ENCODE measurements around the gene TCFL5. TPM values are rescaled to one million over a fixed set of nuclear protein-coding genes. Genes with fewer than 3 reads are reported as not detected.

The TCFL5 gene
- total RNA-seq, 1 experiment from 2014 or later = 20.4 TPM

DNA sequence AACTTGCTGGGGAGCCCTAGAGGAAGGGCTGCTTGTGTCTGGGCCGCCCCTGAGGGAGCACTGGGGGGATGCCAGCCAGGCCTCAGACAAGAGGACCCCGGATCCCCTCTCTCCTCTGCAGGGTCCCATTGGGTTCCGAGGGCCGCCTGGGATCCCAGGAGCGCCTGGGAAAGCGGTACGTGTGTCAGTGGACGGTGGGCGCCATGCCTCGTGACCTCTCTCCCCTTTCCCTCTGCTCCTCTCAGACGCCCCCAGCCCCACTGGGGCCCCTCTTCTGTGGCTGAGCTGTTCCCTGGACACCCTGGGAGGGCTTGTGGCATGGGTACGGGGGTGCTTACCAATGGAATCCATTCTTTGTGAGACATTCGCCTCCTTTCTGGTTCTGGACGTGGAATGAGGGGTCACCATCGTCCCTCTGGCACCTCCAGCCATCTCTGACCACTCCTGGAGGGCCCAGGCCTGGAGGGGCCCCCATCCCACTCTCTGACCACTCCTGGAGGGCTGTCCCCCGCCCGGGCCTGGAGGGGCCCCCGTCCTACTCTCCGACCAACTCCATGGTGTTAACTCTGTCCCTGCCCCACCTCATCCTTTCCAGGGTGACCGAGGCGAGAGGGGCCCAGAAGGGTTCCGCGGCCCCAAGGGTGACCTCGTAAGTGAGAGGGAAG lies 34.8 kb downstream of the TCFL5 start:
- CTCF ChIA-PET = no interaction called here
- Mint-ChIP-seq H3K27ac (no peak overlapping the region), H3K36me3 (no peaks in the 10 kb centered on the region; the same call in 1 of the 2 replicates), H3K9me3 (no peaks in the 10 kb centered on the region), H3K4me1 (peaks cover 17% of the 10 kb centered on the region), H3K4me3 (no peak overlapping the region), H3K27me3 (ENCODE audit: low read depth) (no peaks in the 10 kb centered on the region)
- no peak for DNase-seq (ENCODE audit: low spot score)
- POLR2A ChIA-PET = no interaction called here
- ATAC-seq = no peak
- TF ChIP-seq, protein P1, sequence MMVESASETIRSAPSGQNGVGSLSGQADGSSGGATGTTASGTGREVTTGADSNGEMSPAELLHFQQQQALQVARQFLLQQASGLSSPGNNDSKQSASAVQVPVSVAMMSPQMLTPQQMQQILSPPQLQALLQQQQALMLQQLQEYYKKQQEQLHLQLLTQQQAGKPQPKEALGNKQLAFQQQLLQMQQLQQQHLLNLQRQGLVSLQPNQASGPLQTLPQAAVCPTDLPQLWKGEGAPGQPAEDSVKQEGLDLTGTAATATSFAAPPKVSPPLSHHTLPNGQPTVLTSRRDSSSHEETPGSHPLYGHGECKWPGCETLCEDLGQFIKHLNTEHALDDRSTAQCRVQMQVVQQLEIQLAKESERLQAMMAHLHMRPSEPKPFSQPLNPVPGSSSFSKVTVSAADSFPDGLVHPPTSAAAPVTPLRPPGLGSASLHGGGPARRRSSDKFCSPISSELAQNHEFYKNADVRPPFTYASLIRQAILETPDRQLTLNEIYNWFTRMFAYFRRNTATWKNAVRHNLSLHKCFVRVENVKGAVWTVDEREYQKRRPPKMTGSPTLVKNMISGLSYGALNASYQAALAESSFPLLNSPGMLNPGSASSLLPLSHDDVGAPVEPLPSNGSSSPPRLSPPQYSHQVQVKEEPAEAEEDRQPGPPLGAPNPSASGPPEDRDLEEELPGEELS (CRISPR knock-in tag; IDR thresholded peaks at IDR 0.05) = no peak
- TF ChIP-seq, protein P2, sequence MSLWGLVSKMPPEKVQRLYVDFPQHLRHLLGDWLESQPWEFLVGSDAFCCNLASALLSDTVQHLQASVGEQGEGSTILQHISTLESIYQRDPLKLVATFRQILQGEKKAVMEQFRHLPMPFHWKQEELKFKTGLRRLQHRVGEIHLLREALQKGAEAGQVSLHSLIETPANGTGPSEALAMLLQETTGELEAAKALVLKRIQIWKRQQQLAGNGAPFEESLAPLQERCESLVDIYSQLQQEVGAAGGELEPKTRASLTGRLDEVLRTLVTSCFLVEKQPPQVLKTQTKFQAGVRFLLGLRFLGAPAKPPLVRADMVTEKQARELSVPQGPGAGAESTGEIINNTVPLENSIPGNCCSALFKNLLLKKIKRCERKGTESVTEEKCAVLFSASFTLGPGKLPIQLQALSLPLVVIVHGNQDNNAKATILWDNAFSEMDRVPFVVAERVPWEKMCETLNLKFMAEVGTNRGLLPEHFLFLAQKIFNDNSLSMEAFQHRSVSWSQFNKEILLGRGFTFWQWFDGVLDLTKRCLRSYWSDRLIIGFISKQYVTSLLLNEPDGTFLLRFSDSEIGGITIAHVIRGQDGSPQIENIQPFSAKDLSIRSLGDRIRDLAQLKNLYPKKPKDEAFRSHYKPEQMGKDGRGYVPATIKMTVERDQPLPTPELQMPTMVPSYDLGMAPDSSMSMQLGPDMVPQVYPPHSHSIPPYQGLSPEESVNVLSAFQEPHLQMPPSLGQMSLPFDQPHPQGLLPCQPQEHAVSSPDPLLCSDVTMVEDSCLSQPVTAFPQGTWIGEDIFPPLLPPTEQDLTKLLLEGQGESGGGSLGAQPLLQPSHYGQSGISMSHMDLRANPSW (CRISPR knock-in tag; conservative IDR thresholded peaks at IDR 0.05; ENCODE audit: low read depth) = no peak
- TF ChIP-seq ATF6 (CRISPR knock-in tag; IDR thresholded peaks at IDR 0.05) = no peak

- ATAC-seq (no peak), DNase-seq (ENCODE audit: low spot score) (no peak)
- Mint-ChIP-seq H3K4me1 (peaks cover 13% of the 10 kb centered on the region), H3K36me3 (no peaks in the 10 kb centered on the region), H3K4me3 (no peak overlapping the region), H3K9me3 (no peaks in the 10 kb centered on the region), H3K27me3 (ENCODE audit: low read depth) (no peaks in the 10 kb centered on the region), H3K27ac (no peak overlapping the region)
- POLR2A ChIA-PET = no interaction called here
- CTCF ChIA-PET = no interaction called here
- TF ChIP-seq, protein P2 (CRISPR knock-in tag; conservative IDR thresholded peaks at IDR 0.05; ENCODE audit: low read depth) = no peak
- TF ChIP-seq NFATC4 (CRISPR knock-in tag; IDR thresholded peaks at IDR 0.05) (no peak), ZNF396 (CRISPR knock-in tag; IDR thresholded peaks at IDR 0.05; ENCODE audit: borderline replicate concordance) (no peak), ZSCAN18 (CRISPR knock-in tag; IDR thresholded peaks at IDR 0.05) (no peak), PRRX2 (CRISPR knock-in tag; IDR thresholded peaks at IDR 0.05) (no peak), ESRRA (CRISPR knock-in tag; IDR thresholded peaks at IDR 0.05; ENCODE audit: borderline replicate concordance) (no peak), SP1 (CRISPR knock-in tag; conservative IDR thresholded peaks at IDR 0.05) (no peak), ZBTB21 (CRISPR knock-in tag; IDR thresholded peaks at IDR 0.05; ENCODE audit: borderline replicate concordance) (no peak), SOX15 (CRISPR knock-in tag; IDR thresholded peaks at IDR 0.05) (no peak), CBFB (CRISPR knock-in tag; IDR thresholded peaks at IDR 0.05; ENCODE audit: low read depth) (no peak)
- TF ChIP-seq, protein P3, sequence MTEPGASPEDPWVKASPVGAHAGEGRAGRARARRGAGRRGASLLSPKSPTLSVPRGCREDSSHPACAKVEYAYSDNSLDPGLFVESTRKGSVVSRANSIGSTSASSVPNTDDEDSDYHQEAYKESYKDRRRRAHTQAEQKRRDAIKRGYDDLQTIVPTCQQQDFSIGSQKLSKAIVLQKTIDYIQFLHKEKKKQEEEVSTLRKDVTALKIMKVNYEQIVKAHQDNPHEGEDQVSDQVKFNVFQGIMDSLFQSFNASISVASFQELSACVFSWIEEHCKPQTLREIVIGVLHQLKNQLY (CRISPR knock-in tag; IDR thresholded peaks at IDR 0.05) = no peak
- TF ChIP-seq, protein P4, sequence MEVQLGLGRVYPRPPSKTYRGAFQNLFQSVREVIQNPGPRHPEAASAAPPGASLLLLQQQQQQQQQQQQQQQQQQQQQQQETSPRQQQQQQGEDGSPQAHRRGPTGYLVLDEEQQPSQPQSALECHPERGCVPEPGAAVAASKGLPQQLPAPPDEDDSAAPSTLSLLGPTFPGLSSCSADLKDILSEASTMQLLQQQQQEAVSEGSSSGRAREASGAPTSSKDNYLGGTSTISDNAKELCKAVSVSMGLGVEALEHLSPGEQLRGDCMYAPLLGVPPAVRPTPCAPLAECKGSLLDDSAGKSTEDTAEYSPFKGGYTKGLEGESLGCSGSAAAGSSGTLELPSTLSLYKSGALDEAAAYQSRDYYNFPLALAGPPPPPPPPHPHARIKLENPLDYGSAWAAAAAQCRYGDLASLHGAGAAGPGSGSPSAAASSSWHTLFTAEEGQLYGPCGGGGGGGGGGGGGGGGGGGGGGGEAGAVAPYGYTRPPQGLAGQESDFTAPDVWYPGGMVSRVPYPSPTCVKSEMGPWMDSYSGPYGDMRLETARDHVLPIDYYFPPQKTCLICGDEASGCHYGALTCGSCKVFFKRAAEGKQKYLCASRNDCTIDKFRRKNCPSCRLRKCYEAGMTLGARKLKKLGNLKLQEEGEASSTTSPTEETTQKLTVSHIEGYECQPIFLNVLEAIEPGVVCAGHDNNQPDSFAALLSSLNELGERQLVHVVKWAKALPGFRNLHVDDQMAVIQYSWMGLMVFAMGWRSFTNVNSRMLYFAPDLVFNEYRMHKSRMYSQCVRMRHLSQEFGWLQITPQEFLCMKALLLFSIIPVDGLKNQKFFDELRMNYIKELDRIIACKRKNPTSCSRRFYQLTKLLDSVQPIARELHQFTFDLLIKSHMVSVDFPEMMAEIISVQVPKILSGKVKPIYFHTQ (CRISPR knock-in tag; IDR thresholded peaks at IDR 0.05) = no peak
Observed at GRCh38 chr20:62825986-62826645, 35.5 kb downstream of the TCFL5 start.

Measured in WTC11 (cell line).